HG02938 (cell line): ENCODE results near the gene OTOG.

Experiments
- ATAC-seq: cut with Tn5 transposase; IDR thresholded peaks from one replicate; pipeline ENCODE4 v1.9.1; 2021; ENCODE audit warnings: mild to moderate bottlenecking, moderate library complexity; ENCODE audit not compliant: unreplicated experiment

Gene OTOG

DNA sequence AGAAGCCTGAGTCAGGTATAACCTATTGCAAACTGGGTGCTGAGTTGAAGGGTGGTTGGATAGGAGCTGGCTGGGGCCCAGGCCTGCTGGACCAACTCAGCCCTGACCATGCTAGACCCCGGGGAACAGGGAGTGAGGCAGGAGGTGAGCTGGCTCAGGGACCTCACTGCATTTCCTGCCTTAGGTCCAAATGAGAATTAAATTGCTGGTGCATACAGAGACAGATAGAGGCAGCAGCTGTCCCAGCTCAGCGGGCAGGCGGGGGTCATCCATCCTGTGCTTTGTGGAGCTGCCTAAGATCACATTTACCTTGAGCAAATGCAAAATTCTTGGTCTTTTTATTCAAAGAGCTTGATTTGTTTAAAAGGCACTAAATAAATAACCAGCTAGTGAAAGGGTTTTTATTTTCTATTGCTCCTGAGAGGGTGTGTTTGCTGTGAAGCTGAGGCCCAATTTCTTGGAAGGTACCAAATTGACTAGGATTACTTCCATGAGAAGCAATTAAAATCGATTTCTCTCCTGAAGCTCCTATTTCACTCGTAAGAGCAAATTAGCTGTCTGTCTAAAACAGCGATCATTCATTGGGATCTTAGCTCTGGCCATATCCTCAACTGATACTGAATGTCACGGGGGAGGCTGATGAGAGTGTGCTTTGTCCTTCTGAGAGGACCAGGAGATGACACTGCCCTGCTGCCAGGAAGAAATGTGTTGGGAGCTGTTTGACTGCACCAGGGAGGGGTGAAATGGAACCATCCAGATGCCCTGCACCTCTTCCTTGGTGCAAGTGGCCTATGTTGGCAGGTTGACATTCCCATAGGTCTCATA, 27.8 kb upstream of the OTOG start:
- ATAC-seq, result no peak

GRCh38 chr11:17521106-17521900, 25.8 kb upstream of the OTOG start:
- no peak for ATAC-seq

DNA sequence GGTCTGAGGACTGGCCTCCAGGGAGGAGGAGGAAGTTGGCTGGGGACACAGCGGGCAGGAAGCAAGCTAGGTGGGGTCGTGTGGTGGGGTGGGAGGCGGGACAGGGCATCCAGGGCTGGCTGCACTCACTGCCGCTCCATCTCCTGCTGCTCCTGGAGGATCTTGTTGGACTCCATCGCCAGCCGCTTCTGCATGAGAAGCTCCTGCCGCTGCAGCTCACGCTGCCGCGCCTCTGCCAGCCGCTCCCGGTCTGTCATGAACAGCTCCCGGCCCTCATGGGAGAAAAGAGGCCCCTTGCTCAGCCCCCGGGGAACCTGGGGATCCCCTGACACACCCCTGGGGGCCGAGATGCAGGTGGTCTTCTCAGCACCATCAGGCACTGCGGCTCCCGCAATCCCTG, 24.4 kb upstream of the OTOG start:
- no peak for ATAC-seq

- ATAC-seq, result no peak
Observed at GRCh38 chr11:17524221-17524620, 22.8 kb upstream of the OTOG start.

- no peak for ATAC-seq
Observed at GRCh38 chr11:17525570-17525969, 21.5 kb upstream of the OTOG start.

- ATAC-seq, result no peak
Observed at GRCh38 chr11:17526326-17526725, 20.7 kb upstream of the OTOG start.

GRCh38 chr11:17526931-17527627, 20.0 kb upstream of the OTOG start:
- no peak for ATAC-seq

DNA sequence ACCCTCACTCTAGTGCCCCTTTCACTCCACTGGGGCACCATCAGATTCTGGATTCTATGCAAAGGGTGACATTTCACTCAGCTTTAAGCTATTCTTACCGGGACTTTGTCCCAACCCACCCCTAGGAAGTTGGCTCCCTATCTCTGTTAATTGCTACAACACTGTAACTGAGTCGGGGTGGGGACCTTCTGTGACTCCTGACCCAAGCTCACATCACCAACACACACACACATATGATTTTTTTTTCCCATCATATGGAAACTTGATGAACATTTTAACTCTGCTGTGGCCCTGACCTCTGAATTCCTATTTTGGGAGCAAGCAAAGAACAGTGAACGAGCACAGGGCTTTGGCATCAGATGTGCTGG, 19.4 kb upstream of the OTOG start:
- no peak for ATAC-seq

- peak; percentile 52 for ATAC-seq
Observed at GRCh38 chr11:17528181-17528691, 18.8 kb upstream of the OTOG start.

- no peak for ATAC-seq
Observed at GRCh38 chr11:17528906-17529843, 17.9 kb upstream of the OTOG start.

- no peak for ATAC-seq
Observed at GRCh38 chr11:17529844-17530185, 17.2 kb upstream of the OTOG start.

DNA sequence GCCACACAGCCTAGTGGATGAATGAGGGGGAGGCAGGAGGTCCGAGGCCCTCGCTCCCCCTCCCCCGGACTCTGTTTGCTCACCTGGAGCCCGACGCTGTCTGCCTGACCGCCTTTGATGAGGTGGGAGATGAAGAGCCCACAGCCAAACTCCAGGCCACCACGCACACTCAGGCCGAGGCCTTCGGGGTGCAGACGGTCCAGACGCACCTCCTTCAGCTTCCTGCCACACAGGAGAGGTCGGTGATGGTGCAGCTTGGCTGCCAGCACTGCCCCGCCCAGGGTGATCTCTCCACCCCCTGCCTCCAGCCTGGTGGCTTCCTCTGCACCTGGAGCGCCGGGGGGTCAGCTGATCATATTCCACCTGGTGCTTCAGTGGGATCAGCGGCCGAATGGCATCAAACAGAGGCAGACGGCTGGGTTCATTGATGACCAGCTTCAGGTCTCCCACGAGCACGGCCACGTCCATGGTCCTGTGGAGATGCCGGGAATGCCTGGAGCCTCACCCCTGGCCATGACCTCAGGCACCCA, 15.9 kb upstream of the OTOG start:
- ATAC-seq, result no peak

- no peak for ATAC-seq
Observed at GRCh38 chr11:17531636-17532113, 15.4 kb upstream of the OTOG start.

GRCh38 chr11:17532784-17533183, 14.3 kb upstream of the OTOG start:
- no peak for ATAC-seq

- ATAC-seq, result no peak
Observed at GRCh38 chr11:17533341-17533740, 13.7 kb upstream of the OTOG start.

GRCh38 chr11:17533778-17534415, 13.2 kb upstream of the OTOG start:
- no peak for ATAC-seq

DNA sequence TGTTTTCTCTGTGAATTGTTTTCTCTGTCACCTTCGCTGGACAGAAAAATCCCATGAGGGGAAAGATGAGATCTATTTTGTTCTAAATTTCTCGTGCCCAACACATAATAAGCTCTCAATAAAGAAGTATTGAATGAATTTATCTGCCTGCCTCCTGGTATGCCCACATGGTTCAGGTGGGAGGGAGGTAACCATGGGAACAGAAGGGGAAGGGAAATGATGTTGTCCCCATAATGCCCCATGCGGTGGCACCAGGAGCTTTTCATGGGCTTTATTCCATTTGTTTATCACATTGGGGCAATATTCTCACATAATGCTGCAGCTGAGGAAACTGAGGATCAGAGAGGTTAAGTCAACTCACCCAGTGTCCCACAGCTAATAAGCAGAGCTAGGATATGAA, 11.6 kb upstream of the OTOG start:
- no peak for ATAC-seq

DNA sequence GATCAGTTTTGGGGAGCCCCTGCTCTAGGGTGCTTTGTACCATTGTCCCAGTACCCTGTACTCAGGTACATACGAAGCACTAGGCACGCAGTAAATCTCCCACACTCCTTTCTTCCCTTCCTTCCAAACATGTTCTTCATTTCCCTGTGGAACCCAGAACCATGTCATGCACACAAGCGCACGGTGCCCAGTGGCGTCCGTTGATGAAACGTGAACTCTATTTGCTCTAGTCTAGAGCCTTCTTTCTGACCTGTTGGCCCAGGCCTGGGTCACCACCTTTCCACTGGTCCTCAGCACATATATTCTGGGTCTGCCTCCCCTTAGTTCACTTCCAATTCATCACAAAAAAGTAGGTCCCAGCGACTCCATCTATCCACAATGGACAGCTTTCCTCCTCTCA, 9.8 kb upstream of the OTOG start:
- ATAC-seq, result no peak

GRCh38 chr11:17538054-17538453, 9.0 kb upstream of the OTOG start:
- ATAC-seq, result no peak

DNA sequence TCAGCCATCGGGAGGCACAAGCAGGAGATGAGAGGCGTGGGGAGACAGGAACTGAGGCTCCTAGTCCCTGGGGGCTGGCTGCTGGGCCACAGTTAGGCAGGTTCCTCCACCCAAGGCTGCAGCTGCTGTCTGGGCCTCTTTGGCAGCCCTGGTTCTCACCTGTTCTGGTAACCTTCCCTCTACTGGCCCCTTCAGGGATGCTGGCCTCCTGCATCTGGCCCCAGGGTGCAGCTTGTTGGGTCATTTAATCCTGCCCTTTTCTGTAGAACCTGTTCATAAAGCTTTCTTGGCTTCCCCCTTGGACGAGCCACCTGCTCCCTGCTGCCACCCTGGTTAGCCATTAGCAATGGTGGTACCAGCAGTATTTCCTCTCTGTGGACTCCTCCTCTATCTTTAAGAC, 8.3 kb upstream of the OTOG start:
- ATAC-seq, result no peak
